ENCODE results near the gene CKMT2.

CKMT2 gene

GRCh38 chr5:81233080-81233634, at the start of gene CKMT2:
TSS of gene CKMT2 (plus strand) at chr5:81233322. CDS start at chr5:81251133, 17,811 bp downstream.
- no peak for DNase-seq (ENCODE audit: low read depth, low spot score)

GRCh38 chr5:81183811-81184748, 49.0 kb upstream of the CKMT2 start:
- DNase-seq (ENCODE audit: low read depth, low spot score), result no peak

- no peak for DNase-seq (ENCODE audit: low read depth, low spot score)
These were observed 48.4 kb upstream of the CKMT2 start for GRCh38 chr5:81184749-81185110.

- DNase-seq (ENCODE audit: low read depth, low spot score), result no peak
These were observed 45.2 kb upstream of the CKMT2 start for GRCh38 chr5:81187885-81188284.

GRCh38 chr5:81188962-81189361, 44.2 kb upstream of the CKMT2 start:
- no peak for DNase-seq (ENCODE audit: low read depth, low spot score)

GRCh38 chr5:81189875-81190498, 43.1 kb upstream of the CKMT2 start:
- no peak for DNase-seq (ENCODE audit: low read depth, low spot score)

- DNase-seq (ENCODE audit: low read depth, low spot score), result no peak
These were observed 41.3 kb upstream of the CKMT2 start for GRCh38 chr5:81191726-81192372.

- no peak for DNase-seq (ENCODE audit: low read depth, low spot score)
These were observed 40.8 kb upstream of the CKMT2 start for GRCh38 chr5:81192373-81192750.

GRCh38 chr5:81194633-81195334, 38.3 kb upstream of the CKMT2 start:
- DNase-seq (ENCODE audit: low read depth, low spot score), result peak; percentile 66

GRCh38 chr5:81195335-81195929, 37.7 kb upstream of the CKMT2 start:
- DNase-seq (ENCODE audit: low read depth, low spot score), result no peak

- DNase-seq (ENCODE audit: low read depth, low spot score), result no peak
These were observed 30.5 kb upstream of the CKMT2 start for GRCh38 chr5:81202655-81203054.

GRCh38 chr5:81203729-81204128, 29.4 kb upstream of the CKMT2 start:
- no peak for DNase-seq (ENCODE audit: low read depth, low spot score)

- no peak for DNase-seq (ENCODE audit: low read depth, low spot score)
These were observed 28.9 kb upstream of the CKMT2 start for GRCh38 chr5:81204205-81204604.

GRCh38 chr5:81205058-81205457, 28.1 kb upstream of the CKMT2 start:
- DNase-seq (ENCODE audit: low read depth, low spot score), result no peak

GRCh38 chr5:81207009-81207408, 26.1 kb upstream of the CKMT2 start:
- no peak for DNase-seq (ENCODE audit: low read depth, low spot score)

- DNase-seq (ENCODE audit: low read depth, low spot score), result no peak
These were observed 24.2 kb upstream of the CKMT2 start for GRCh38 chr5:81208904-81209303.

- no peak for DNase-seq (ENCODE audit: low read depth, low spot score)
These were observed 23.7 kb upstream of the CKMT2 start for GRCh38 chr5:81209386-81209785.

- no peak for DNase-seq (ENCODE audit: low read depth, low spot score)
These were observed 23.1 kb upstream of the CKMT2 start for GRCh38 chr5:81209869-81210493.

- no peak for DNase-seq (ENCODE audit: low read depth, low spot score)
These were observed 20.8 kb upstream of the CKMT2 start for GRCh38 chr5:81212211-81212751.

- DNase-seq (ENCODE audit: low read depth, low spot score), result no peak
These were observed 20.1 kb upstream of the CKMT2 start for GRCh38 chr5:81213070-81213469.
